ENCODE data around the gene RSAD1. TPM values are rescaled to one million over a fixed set of nuclear protein-coding genes. Genes with fewer than 3 reads are reported as not detected.

RSAD1 gene
- polyA plus RNA-seq, 1 donor from 2014 or later: 54.4 TPM

DNA sequence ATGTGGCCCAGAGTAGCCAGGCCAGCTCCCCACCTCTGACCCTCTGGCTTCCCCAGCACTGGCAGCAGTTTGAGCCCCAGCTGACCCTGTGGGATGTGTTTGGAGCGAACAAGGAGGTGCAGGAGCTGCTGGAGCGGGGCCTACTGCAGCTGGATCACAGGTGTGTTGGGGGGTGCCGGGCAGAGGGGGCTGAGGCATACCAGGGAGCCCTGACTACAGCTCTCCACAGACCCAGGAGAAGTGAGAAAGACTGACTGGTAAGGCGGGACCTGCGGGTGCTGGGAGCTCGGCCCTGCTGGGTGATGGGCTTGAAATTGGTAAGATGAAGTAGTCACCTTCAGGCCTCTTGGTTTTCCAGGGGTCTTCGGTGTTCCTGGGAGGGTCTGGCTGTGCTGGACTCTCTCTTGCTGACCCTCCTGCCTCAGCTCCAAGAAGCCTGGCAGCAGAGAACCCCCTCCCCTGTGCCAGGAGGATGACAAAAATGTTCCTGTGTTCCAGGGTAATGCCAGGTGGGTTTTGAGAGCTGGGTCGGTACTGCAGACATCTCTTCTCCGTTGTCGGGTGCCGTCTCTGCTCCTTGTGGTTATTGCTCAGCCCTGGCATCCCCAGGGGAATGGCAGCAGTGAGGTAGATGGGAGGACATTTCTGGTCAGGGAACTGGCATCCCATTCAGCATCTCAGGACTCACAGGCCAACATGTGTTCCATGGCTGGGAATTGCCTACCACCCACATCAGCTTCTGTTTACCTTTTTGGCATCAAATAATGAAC, 5.9 kb downstream of the RSAD1 start:
- Mint-ChIP-seq H3K36me3 (peaks cover 8% of the 10 kb centered on the region), H3K27me3 (no peaks in the 10 kb centered on the region), H3K9me3 (no peaks in the 10 kb centered on the region), H3K27ac (peak overlapping the region in 1 of 3 donors; percentile 48), H3K4me1 (peaks cover 2 to 8% (median 5%) of the 10 kb centered on the region in 3 donors), H3K4me3 (no peak overlapping the region)

DNA sequence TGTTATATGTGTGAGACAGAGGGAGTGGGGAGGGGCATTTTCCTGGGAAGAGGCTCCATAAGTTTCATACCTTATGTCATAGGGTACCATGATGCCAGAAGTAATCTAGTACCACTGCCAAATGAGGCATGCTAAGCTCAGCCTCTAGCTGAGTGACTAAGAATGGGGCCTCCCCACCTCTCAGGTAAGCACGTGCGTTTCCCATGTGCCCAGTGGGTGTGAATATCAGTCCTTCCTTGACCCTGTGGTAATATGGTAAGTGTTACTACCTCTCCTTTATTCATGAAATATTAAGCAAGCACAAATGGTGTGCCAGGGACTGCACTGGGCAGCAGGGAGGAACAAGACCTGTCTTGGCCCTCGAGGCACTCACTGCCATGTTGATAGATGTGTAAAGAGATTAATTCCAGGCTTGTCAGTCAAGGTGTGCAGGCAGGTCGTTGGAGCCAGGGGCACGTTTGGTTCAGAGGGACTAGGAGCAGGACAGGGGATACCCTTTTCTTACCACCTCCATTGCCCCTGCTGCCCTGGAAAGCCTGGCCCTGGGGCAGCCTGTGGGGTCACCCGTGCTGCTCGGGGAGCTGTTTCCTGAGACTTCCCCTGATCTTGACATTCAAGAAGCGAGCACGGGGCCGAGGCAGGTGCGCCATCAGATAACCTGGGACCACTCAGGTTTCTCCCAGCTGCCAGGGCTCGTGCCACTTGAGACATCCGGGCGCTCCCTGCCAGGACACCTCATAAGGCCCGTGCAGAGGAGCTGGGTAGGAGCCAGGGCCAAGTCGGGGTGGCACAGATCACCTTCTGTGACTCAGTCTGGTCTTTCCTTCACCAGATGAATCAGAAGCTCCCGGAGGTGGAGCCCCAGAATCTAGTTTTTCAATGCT, 8.8 kb downstream of the RSAD1 start:
- Mint-ChIP-seq H3K4me3 (no peak overlapping the region), H3K9me3 (no peaks in the 10 kb centered on the region), H3K27me3 (no peaks in the 10 kb centered on the region), H3K27ac (no peak overlapping the region), H3K4me1 (peaks cover 0 to 1% (median under 1%) of the 10 kb centered on the region in 3 donors), H3K36me3 (peaks cover 12% of the 10 kb centered on the region)

DNA sequence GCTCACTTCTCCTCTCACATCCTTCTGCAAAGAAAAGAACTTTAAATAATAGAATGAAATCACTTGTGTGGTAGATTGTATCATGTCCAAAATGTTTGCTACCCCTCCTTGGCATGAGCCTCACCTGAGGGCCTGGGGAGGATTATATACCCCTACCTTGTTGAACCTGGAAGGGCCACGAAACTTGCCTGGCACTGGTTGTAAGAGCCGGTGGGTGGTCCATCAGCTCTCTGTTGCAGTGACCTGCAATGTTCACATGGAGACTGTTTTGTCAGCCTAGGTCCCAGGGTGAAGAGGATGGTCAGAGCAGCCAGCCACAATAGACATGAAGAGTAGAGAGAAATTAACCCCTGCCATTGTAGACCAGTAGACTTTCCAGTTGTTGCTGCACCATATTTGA, 10.2 kb downstream of the RSAD1 start:
- Mint-ChIP-seq H3K36me3 (peaks cover 10% of the 10 kb centered on the region), H3K4me1 (peaks cover 0 to under 1% (median 0%) of the 10 kb centered on the region in 3 donors), H3K4me3 (no peak overlapping the region), H3K27me3 (no peaks in the 10 kb centered on the region), H3K27ac (no peak overlapping the region), H3K9me3 (no peaks in the 10 kb centered on the region)

DNA sequence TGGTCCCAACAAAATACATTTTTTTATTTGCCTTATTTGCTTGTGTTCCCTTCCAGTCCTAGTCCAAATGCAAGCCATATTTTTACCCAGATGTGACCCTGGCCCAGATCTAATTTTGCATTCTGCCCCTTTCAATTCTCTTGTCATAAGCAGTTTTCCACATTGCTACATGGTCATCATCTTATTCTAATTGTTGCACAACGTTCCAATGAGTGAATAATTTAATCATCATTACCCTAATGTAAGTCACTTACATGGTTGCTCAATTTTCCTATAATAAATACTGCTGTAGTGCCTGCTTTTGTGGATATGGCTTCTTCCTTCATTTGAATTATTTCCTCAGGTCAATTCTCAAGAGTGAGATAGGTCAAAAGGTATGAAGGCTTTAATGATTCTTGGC, 12.8 kb downstream of the RSAD1 start:
- Mint-ChIP-seq H3K9me3 (no peaks in the 10 kb centered on the region), H3K27ac (no peak overlapping the region), H3K36me3 (peaks cover 6% of the 10 kb centered on the region), H3K4me3 (no peak overlapping the region), H3K27me3 (no peaks in the 10 kb centered on the region), H3K4me1 (peaks cover 0 to 2% (median 0%) of the 10 kb centered on the region in 3 donors)

DNA sequence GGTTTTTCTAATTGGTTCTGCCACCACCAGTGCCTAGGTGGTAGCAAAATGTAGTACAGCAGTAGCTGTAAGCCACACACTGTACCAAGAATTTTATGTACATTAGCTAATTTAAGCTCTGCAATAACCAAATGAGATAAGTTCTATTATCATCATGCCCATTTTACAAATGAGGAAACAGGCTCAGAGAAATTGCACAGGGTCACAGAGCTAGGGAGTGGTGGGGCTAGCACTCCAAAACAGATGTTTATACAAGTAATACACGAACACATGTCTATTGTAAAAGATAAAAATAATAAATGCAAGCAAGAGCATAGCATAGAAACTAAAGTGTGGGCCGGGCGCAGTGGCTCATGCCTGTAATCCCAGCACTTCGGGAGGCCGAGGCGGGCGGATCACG, 13.6 kb downstream of the RSAD1 start:
- Mint-ChIP-seq H3K4me1 (peaks cover 0 to 2% (median 0%) of the 10 kb centered on the region in 3 donors), H3K36me3 (peaks cover 6% of the 10 kb centered on the region), H3K9me3 (no peaks in the 10 kb centered on the region), H3K4me3 (no peak overlapping the region), H3K27ac (no peak overlapping the region), H3K27me3 (no peaks in the 10 kb centered on the region)

DNA sequence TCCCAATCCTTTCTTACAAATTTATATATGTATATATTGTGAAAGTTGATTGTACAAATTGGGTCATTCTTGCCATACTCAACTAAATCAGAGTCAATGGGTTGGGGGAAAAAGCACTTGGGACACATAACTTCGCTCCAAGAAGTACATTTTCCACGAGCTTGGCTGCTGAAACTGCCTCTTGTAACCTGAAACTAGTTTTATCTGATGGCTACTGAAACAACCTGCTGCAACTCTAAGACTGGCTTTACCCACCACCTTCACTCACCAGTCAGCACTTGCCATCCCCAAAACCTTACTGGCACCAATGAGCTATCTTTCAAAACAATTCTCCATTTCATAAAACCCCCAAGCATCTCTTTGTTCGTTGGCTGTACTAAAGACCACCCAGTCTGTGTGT, 15.1 kb downstream of the RSAD1 start:
- Mint-ChIP-seq H3K36me3 (peaks cover 5% of the 10 kb centered on the region), H3K4me3 (no peak overlapping the region), H3K4me1 (peaks cover 0 to 2% (median 0%) of the 10 kb centered on the region in 3 donors), H3K27ac (no peak overlapping the region), H3K27me3 (no peaks in the 10 kb centered on the region), H3K9me3 (no peaks in the 10 kb centered on the region)

DNA sequence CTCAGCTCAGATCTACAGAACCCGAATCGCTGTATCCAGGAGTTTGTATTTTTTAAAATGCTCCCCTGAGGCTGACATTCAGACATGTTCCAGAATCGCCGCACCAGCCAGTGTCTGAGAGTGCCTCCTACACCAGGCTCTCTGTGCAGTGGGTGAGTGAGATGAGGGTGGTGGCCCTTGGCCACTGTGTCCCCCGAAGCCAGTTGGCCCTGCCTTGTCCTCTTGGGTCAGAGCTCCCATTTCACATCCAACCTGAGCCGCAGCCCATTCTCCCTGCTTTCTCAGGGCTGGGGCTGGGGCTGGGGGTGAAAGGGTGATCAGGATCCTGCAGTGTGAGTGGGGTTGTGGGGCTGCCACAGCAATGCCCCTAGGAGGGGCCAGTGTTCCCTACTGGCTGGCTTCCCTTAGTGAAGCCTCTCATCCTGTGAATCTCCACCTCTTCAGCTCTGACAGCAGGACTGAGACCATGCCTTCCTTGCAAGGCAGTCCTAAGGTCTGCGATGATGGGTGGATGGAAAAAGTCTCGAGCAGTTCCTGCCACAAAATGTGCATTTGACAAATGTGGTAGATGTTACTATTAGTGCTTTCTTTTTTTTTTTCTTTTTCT, 16.7 kb downstream of the RSAD1 start:
- Mint-ChIP-seq H3K4me1 (peaks cover 0 to 2% (median 0%) of the 10 kb centered on the region in 3 donors), H3K9me3 (no peaks in the 10 kb centered on the region), H3K36me3 (peaks cover 4% of the 10 kb centered on the region), H3K27me3 (no peaks in the 10 kb centered on the region), H3K4me3 (no peak overlapping the region), H3K27ac (no peak overlapping the region)

DNA sequence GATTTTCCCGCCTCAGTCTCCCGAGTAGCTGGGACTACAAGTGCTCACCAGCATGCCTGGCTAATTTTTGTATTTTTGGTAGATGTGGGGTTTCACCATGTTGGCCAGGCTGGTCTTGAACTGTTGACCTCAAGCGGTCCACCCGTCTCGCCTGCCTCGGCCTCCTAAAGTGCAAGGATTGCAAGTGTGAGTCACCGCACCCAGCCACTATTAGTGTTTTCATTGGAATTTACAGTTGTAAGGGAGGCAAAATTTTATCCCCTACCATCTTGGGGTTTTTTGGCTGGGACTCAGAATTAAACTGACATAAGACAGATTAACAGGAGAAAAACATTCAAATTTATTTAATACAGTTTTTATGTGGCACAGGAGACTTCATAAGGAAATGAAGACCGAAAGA, 17.3 kb downstream of the RSAD1 start:
- Mint-ChIP-seq H3K27me3 (no peaks in the 10 kb centered on the region), H3K36me3 (peaks cover 4% of the 10 kb centered on the region), H3K4me3 (no peak overlapping the region), H3K27ac (no peak overlapping the region), H3K4me1 (peaks cover 0 to 2% (median 0%) of the 10 kb centered on the region in 3 donors), H3K9me3 (no peaks in the 10 kb centered on the region)

DNA sequence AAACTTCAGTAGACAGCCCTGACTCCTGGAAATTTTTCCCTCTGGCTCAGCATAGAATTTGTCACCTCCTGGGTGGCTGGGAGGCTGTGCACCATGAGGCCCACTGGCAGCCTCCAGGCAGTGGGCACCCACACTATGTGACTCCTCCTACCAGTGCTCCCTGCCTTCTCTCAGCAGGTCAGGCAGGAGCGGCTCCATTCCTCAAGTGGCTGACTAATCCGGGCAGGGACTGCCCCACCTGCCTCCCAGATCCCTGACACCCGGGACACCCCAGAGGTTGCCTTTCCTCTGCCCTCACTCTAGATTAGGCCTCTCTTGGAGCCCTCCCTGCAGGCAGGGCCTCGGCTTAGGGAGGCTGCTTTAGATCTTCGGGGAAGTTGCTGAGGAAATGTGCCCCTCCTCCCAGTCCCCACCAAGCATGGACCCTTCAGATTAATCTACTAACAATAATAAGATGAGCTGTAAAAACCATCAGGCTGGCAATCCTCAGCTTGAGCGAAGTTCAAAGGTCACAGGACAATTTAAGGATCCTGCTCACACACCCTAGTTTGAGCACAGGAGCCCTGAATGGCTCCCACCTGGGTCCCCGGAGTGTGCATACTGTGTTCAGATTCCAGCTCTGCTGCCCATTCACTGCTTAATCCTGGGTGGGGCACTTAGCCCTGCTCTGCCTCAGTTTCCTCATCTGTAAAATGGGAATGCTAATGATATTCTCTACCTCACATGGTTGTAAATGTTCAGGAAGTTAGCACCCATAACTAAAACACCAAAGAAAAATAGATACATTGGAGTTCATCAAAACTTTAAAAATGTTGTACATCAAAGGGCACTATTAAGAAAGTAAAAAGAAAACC, 19.6 kb downstream of the RSAD1 start:
- peaks cover 0 to 2% (median 0%) of the 10 kb centered on the region in 3 donors for H3K4me1 Mint-ChIP-seq
- no peaks in the 10 kb centered on the region for H3K27me3 Mint-ChIP-seq
- H3K9me3 Mint-ChIP-seq: no peaks in the 10 kb centered on the region
- no peak overlapping the region for H3K27ac Mint-ChIP-seq
- no peak overlapping the region for H3K4me3 Mint-ChIP-seq
- H3K36me3 Mint-ChIP-seq: no peaks in the 10 kb centered on the region

DNA sequence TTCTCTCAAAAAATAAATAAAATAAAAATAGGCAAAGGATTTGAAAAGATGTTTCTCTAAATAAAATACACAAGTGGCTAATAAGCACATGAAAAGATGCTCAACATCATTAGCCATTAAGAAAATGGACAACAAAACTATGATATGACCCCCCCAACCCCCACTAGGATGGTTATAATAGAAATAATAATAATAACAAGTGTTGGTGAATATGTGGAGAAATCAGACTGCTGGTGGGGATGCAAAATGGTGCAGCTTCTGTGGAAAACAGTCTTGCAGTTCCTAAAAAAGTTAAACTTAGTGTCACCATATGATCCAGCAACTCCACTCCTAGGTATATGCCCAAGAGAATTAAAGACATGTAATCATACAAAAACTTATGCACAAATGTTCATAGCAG, 20.6 kb downstream of the RSAD1 start:
- no peaks in the 10 kb centered on the region for H3K36me3 Mint-ChIP-seq
- H3K4me3 Mint-ChIP-seq: no peak overlapping the region
- no peaks in the 10 kb centered on the region for H3K9me3 Mint-ChIP-seq
- no peaks in the 10 kb centered on the region for H3K4me1 Mint-ChIP-seq
- H3K27ac Mint-ChIP-seq: no peak overlapping the region
- peaks cover 2% of the 10 kb centered on the region for H3K27me3 Mint-ChIP-seq

DNA sequence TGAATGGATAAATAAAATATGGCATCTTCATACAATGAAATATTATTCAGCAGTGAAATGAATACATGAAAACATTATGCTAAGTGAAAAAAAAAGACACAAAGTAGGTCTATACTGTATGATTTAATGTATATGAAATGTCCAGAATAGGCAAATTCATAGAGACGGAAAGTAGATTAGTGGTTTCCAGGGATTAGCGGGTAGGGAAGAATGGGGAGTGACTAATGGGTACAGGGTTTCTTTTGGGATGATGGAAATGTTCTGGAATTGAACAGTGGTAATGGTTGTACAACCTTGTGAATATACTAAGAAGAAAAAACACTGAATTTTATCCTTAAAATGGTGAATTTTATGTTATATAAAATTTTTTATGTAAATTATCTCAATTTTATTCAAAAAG, 21.1 kb downstream of the RSAD1 start:
- Mint-ChIP-seq H3K4me1 (no peaks in the 10 kb centered on the region), H3K36me3 (no peaks in the 10 kb centered on the region), H3K27me3 (peaks cover 2% of the 10 kb centered on the region), H3K4me3 (no peak overlapping the region), H3K27ac (no peak overlapping the region), H3K9me3 (no peaks in the 10 kb centered on the region)

DNA sequence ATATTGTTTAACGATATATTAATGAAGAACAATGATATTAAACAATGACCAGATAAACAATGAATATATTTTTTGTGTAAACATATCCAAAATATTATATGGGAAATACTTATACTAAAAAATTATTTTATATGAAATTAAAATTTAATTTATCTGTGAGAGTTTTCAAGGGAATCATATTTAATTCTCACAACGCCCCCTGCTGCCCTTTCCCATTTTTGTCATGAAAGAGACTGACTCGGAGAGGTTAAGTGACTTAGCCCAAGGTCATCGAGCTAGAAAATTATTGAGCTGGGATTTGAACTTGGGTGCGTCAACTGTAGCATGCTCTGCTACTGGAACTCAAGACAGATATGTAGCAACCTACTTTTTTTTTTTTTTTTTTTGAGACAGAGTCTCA, 22.4 kb downstream of the RSAD1 start:
- Mint-ChIP-seq H3K4me3 (no peak overlapping the region), H3K4me1 (no peaks in the 10 kb centered on the region), H3K9me3 (no peaks in the 10 kb centered on the region), H3K27me3 (peaks cover 2% of the 10 kb centered on the region), H3K27ac (no peak overlapping the region), H3K36me3 (peaks cover 2% of the 10 kb centered on the region)

DNA sequence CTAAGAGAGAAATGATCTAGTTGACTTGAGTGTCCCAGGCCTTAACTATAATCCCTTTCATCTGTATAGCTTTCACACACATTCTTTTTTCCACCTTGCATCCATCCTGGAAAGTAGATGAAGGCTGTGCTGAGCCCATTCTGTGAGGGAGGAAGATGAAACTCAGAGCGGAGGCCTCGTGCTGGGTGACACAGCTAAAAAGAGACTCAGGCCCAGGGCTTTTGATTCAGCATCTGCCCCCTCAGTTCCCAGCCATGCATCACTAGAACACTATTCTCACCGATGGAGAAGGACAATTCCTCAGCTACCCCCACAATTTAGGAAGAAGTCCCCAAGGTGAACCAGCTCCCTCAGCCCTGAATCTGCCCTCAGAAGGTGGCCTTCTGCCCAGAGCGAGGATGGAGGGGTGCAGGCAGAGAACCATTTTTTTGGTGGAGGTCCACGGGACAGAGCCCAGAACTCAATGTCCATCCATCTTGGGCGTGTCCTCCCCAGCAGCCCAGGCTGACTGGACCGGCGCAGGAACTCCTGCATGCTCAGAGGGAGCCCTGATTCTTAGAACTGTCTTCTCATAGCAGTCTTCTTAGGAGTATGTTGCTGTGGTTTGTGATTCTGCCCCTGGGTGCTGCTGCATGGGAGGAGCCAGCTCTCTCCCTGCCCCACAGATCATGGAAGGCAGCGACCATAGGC, 23.8 kb downstream of the RSAD1 start:
- Mint-ChIP-seq H3K27ac (no peak overlapping the region), H3K4me1 (no peaks in the 10 kb centered on the region), H3K4me3 (no peak overlapping the region), H3K9me3 (no peaks in the 10 kb centered on the region), H3K36me3 (peaks cover 2% of the 10 kb centered on the region), H3K27me3 (peaks cover 2% of the 10 kb centered on the region)

DNA sequence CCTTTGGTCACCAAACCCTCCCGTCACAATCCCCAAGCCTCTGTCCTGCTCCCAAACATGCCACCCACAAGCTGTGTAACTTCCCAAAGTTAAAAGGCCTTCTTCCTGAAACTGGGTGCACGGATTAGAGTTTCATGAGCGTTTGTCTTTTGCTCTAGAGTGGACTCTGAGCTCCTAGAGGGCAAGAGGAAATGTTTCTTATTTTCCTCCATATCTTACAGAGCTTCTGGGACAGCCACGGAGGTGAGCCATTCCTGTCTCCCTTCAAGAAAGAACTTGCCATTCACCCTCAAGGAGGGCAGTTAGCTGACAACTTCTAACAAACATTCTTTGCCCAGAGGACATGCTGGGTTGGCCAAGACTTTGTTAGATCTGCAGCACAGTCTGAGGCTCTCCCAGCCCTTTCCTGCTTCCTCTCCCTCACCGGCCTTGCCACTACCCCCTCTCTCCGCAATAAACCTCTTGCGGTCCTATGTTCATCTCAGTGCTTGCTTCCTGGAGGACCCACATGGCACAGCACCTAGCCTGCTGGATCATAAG, 27.0 kb downstream of the RSAD1 start:
- Mint-ChIP-seq H3K4me1 (peaks cover 8 to 13% (median 10%) of the 10 kb centered on the region in 3 donors), H3K27ac (no peak overlapping the region), H3K27me3 (peaks cover 6% of the 10 kb centered on the region), H3K36me3 (peaks cover 2% of the 10 kb centered on the region), H3K9me3 (no peaks in the 10 kb centered on the region), H3K4me3 (peak overlapping the region in 2 of 4 donors; percentile 37 to 81)
